Measurements from ENCODE around the gene FXYD1. TPM values are rescaled to one million over a fixed set of nuclear protein-coding genes. Genes with fewer than 3 reads are reported as not detected.

The FXYD1 gene
- total RNA-seq, 1 donor from 2014 or later, result 49.7 TPM

- Histone ChIP-seq H3K4me1 (peaks cover 6% of the 10 kb centered on the region), H3K27ac (no peak overlapping the region), H3K36me3 (no peaks in the 10 kb centered on the region), H3K27me3 (ENCODE audit: low read depth) (no peaks in the 10 kb centered on the region), H3K4me3 (no peak overlapping the region), H3K9me3 (no peaks in the 10 kb centered on the region)
- DNase-seq, result no peak
- intact Hi-C loops (cut with DNase I), result no loop called here
- no peak for TF ChIP-seq CTCF (IDR thresholded peaks at IDR 0.05)
- ATAC-seq, result no peak
Measured at GRCh38 chr19:35178701-35179100, 40.1 kb downstream of the FXYD1 start.

GRCh38 chr19:35179830-35180229, 41.2 kb downstream of the FXYD1 start:
- DNase-seq (no peak), ATAC-seq (no peak)
- H3K27me3 ChIP-seq (ENCODE audit: low read depth), result no peaks in the 10 kb centered on the region
- no peaks in the 10 kb centered on the region for H3K9me3 ChIP-seq
- intact Hi-C loops (cut with DNase I), result no loop called here
- TF ChIP-seq CTCF (IDR thresholded peaks at IDR 0.05), result no peak
- no peaks in the 10 kb centered on the region for H3K36me3 ChIP-seq
- no peak overlapping the region for H3K4me3 ChIP-seq
- no peak overlapping the region for H3K27ac ChIP-seq
- H3K4me1 ChIP-seq, result peaks cover 6% of the 10 kb centered on the region

GRCh38 chr19:35181387-35181786, 42.8 kb downstream of the FXYD1 start:
- Histone ChIP-seq H3K27ac (no peak overlapping the region), H3K4me1 (peaks cover under 1% of the 10 kb centered on the region), H3K4me3 (no peak overlapping the region), H3K27me3 (ENCODE audit: low read depth) (no peaks in the 10 kb centered on the region), H3K9me3 (no peaks in the 10 kb centered on the region), H3K36me3 (no peaks in the 10 kb centered on the region)
- ATAC-seq, result no peak
- DNase-seq, result no peak
- intact Hi-C loops (cut with DNase I), result no loop called here
- TF ChIP-seq CTCF (IDR thresholded peaks at IDR 0.05), result no peak

GRCh38 chr19:35184267-35184666, 45.6 kb downstream of the FXYD1 start:
- Histone ChIP-seq H3K9me3 (no peaks in the 10 kb centered on the region), H3K36me3 (no peaks in the 10 kb centered on the region), H3K27ac (no peak overlapping the region), H3K4me3 (no peak overlapping the region), H3K4me1 (no peaks in the 10 kb centered on the region), H3K27me3 (ENCODE audit: low read depth) (no peaks in the 10 kb centered on the region)
- DNase-seq (no peak), ATAC-seq (no peak)
- TF ChIP-seq CTCF (IDR thresholded peaks at IDR 0.05), result no peak
- intact Hi-C loops (cut with DNase I), result no loop called here

- intact Hi-C loops (cut with DNase I), result no loop called here
- TF ChIP-seq CTCF (IDR thresholded peaks at IDR 0.05), result no peak
- no peaks in the 10 kb centered on the region for H3K9me3 ChIP-seq
- H3K4me3 ChIP-seq, result no peak overlapping the region
- H3K36me3 ChIP-seq, result no peaks in the 10 kb centered on the region
- no peak overlapping the region for H3K27ac ChIP-seq
- no peak for ATAC-seq
- H3K27me3 ChIP-seq (ENCODE audit: low read depth), result no peaks in the 10 kb centered on the region
- DNase-seq, result no peak
- H3K4me1 ChIP-seq, result no peaks in the 10 kb centered on the region
Measured at GRCh38 chr19:35184884-35185283, 46.3 kb downstream of the FXYD1 start.

Other genes starting within 250 kb of the FXYD1 start
- 3.5 TPM for gene ZNF30, start 211.9 kb upstream of the FXYD1 start, total RNA-seq
- gene ZNF792, start 174.6 kb upstream of the FXYD1 start, total RNA-seq, result 12.1 TPM
- gene GRAMD1A, start 138.5 kb upstream of the FXYD1 start, total RNA-seq, result 90.7 TPM
- 9.8 TPM for gene SCN1B, start 108.4 kb upstream of the FXYD1 start, total RNA-seq
- gene HPN, start 97.1 kb upstream of the FXYD1 start, total RNA-seq, result 28.1 TPM
- 135 TPM for gene FXYD3, start 23.0 kb upstream of the FXYD1 start, total RNA-seq
- gene LGI4, start 3.8 kb upstream of the FXYD1 start, total RNA-seq, result 6.3 TPM
- not detected for gene FXYD7, start 4.4 kb downstream of the FXYD1 start, total RNA-seq
- 152 TPM for gene FXYD5, start 15.9 kb downstream of the FXYD1 start, total RNA-seq
- 0.41 TPM for gene FAM187B, start 89.9 kb downstream of the FXYD1 start, total RNA-seq
- 74.1 TPM for gene LSR, start 110.2 kb downstream of the FXYD1 start, total RNA-seq
- gene USF2, start 130.1 kb downstream of the FXYD1 start, total RNA-seq, result 171 TPM
- not detected for gene HAMP, start 143.7 kb downstream of the FXYD1 start, total RNA-seq
- not detected for gene MAG, start 153.3 kb downstream of the FXYD1 start, total RNA-seq
- 19.1 TPM for gene CD22, start 190.4 kb downstream of the FXYD1 start, total RNA-seq
- not detected for gene FFAR1, start 209.1 kb downstream of the FXYD1 start, total RNA-seq
- not detected for gene FFAR3, start 219.6 kb downstream of the FXYD1 start, total RNA-seq
- not detected for gene GPR42, start 232.2 kb downstream of the FXYD1 start, total RNA-seq